Keratinocyte (primary cell): ENCODE data around the gene CREBL2. TPM values are rescaled to one million over a fixed set of nuclear protein-coding genes. Genes with fewer than 3 reads are reported as not detected.
A peak's percentile ranks its signal among the peaks of the same experiment; 100 is the strongest.
"Not testable (repeated sequence)": the region's sequence is repeated elsewhere in the genome, so short reads cannot be mapped to it uniquely, and the experiment has no call there.

Source experiments
- DNase-seq: peaks from one replicate; pipeline ENCODE4 v3.0.0-alpha.2; 2011; ENCODE audit warnings: low read depth, missing footprints, low spot score
- FAIRE-seq: peaks from 2 replicates; lab custom pipeline; 2011; peaks lifted over from hg19 to GRCh38; lab: Jason Lieb, UNC
- H2AFZ ChIP-seq: 2 replicates; pipeline ENCODE4 v1.6.0; 2012; ENCODE audit warnings: low read length, control low read depth, inconsistent platforms; ENCODE audit not compliant: control insufficient read depth
- H3K27ac ChIP-seq: 2 replicates; pipeline ENCODE4 v1.5.1; 2011; ENCODE audit warnings: low read length; ENCODE audit not compliant: control insufficient read depth, insufficient read depth
- H3K27me3 ChIP-seq: 3 replicates; pipeline ENCODE4 v1.6.0; 2011; ENCODE audit warnings: low read length; ENCODE audit not compliant: control insufficient read depth, insufficient read depth; ENCODE audit errors: extremely low read depth
- H3K36me3 ChIP-seq, 2 experiments: 2 replicates in 1 of 2; 3 replicates in 1 of 2; pipeline ENCODE4 v1.5.1; 2011; ENCODE audit warnings: low read length in 2 of 2, mild to moderate bottlenecking in 1 of 2; ENCODE audit not compliant: control insufficient read depth in 2 of 2, insufficient read depth in 2 of 2; ENCODE audit errors: extremely low read depth in 1 of 2
- H3K4me1 ChIP-seq: 3 replicates; pipeline ENCODE4 v1.5.1; 2011; ENCODE audit warnings: low read length; ENCODE audit not compliant: control insufficient read depth, insufficient read depth; ENCODE audit errors: extremely low read depth
- H3K4me2 ChIP-seq: 3 replicates; pipeline ENCODE4 v1.6.0; 2011; ENCODE audit warnings: low read depth, low read length; ENCODE audit not compliant: control insufficient read depth, insufficient read depth; ENCODE audit errors: extremely low read depth
- H3K4me3 ChIP-seq, 3 experiments: fragments of 200-600 bp in 1 of 3; sonication (generic) in 1 of 3; 2 replicates in 2 of 3; 3 replicates in 1 of 3; pipeline ENCODE4 v1.5.1; 2011 to 2016; ENCODE audit warnings: low read length in 3 of 3, mild to moderate bottlenecking in 3 of 3, control low read depth in 2 of 3, inconsistent platforms in 1 of 3, low read depth in 1 of 3, mixed read lengths in 1 of 3, mixed run types in 1 of 3, moderate library complexity in 1 of 3; ENCODE audit not compliant: control insufficient read depth in 2 of 3, insufficient read depth in 2 of 3; ENCODE audit errors: extremely low read depth in 1 of 3
- H3K79me2 ChIP-seq: 2 replicates; pipeline ENCODE4 v1.6.0; 2012; ENCODE audit warnings: low read length; ENCODE audit not compliant: control insufficient read depth, insufficient read depth
- H3K9ac ChIP-seq: 3 replicates; pipeline ENCODE4 v1.6.0; 2011; ENCODE audit warnings: low read length; ENCODE audit not compliant: control insufficient read depth, insufficient read depth; ENCODE audit errors: extremely low read depth
- H3K9me1 ChIP-seq: 3 replicates; pipeline ENCODE4 v1.6.0; 2011; ENCODE audit warnings: low read length; ENCODE audit not compliant: control insufficient read depth, insufficient read depth; ENCODE audit errors: extremely low read depth
- H3K9me3 ChIP-seq: 2 replicates; pipeline ENCODE4 v1.5.1; 2012; ENCODE audit warnings: low read depth, low read length; ENCODE audit not compliant: control insufficient read depth
- H4K20me1 ChIP-seq: 3 replicates; pipeline ENCODE4 v1.6.0; 2011; ENCODE audit warnings: low read length; ENCODE audit not compliant: control insufficient read depth, insufficient read depth; ENCODE audit errors: extremely low read depth
- CTCF ChIP-seq, 3 experiments: IDR thresholded peaks in 1 of 3; conservative IDR thresholded peaks in 1 of 3; optimal IDR thresholded peaks in 1 of 3; 2 replicates in 2 of 3; 3 replicates in 1 of 3; pipeline versions ENCODE3 to v1.5.1; 2011; ENCODE audit warnings: low read length in 3 of 3, mild to moderate bottlenecking in 3 of 3, moderate library complexity in 2 of 3, control low read depth in 1 of 3, inconsistent platforms in 1 of 3; ENCODE audit not compliant: insufficient read depth in 2 of 3; ENCODE audit errors: extremely low read depth in 1 of 3
- EZH2 ChIP-seq: IDR thresholded peaks from one replicate; pipeline ENCODE4 v1.6.1; 2012; ENCODE audit warnings: inconsistent platforms, mild to moderate bottlenecking, low read length, moderate library complexity
- dilution Hi-C: fragments of 300-500 bp; cut with MboI; formaldehyde crosslinking; loops from one replicate; pipeline ENCODE4 v1.7.0; 2020; ENCODE audit warnings: low sequenced_read_pairs; ENCODE audit not compliant: extremely low pct_ligation_motif_present
- polyA plus RNA-seq, 5 experiments: library from polyadenylated mRNA; depleted of rRNA in 3 of 5; stranded (reverse) in 3 of 5; stranded (forward) in 1 of 5; unstranded in 1 of 5; fragments of >200 nt; gene quantifications; 1 replicate in 1 of 5; 2 replicates in 3 of 5; 3 replicates in 1 of 5; pipeline versions ENCODE4 v1.2.1 to v1.2.3, GENCODE V29; 2011 to 2012; ENCODE audit warnings: missing spikeins in 2 of 5, low read depth in 1 of 5, low replicate concordance in 1 of 5

Gene CREBL2
- polyA plus RNA-seq, 1 donor (not counting 4 experiments of a cell fraction or from before 2014, with no cell fraction given), result 15.8 TPM

- Histone ChIP-seq H3K27ac (no peak overlapping the region), H2AFZ (no peak overlapping the region), H3K9ac (no peak overlapping the region), H3K27me3 (no peaks in the 10 kb centered on the region), H3K4me1 (no peaks in the 10 kb centered on the region), H4K20me1 (no peaks in the 10 kb centered on the region), H3K36me3 (peaks cover 0 to 4% of the 10 kb centered on the region in 2 experiments), H3K4me2 (no peak overlapping the region), H3K9me3 (peaks cover 2% of the 10 kb centered on the region), H3K79me2 (no peaks in the 10 kb centered on the region), H3K9me1 (no peaks in the 10 kb centered on the region), H3K4me3 (no peak overlapping the region)
- no peak for FAIRE-seq
- dilution Hi-C loops, result no loop called here
- TF ChIP-seq EZH2, result no peak
- TF ChIP-seq CTCF (optimal IDR thresholded peaks at IDR 0.05 in 1 of 3, IDR thresholded peaks at IDR 0.05 in 1 of 3, conservative IDR thresholded peaks at IDR 0.05 in 1 of 3; ENCODE audit: extremely low read depth in 1 of 3, insufficient read depth in 2 of 3, low read length in 3 of 3), result no peak
- DNase-seq, result no peak
Measured at GRCh38 chr12:12642916-12643315, 31.2 kb downstream of the CREBL2 start.

- no peak overlapping the region for H3K27ac ChIP-seq
- no peak overlapping the region for H3K4me3 ChIP-seq
- H3K9me3 ChIP-seq, result peaks cover 5% of the 10 kb centered on the region
- FAIRE-seq (no peak), DNase-seq (no peak)
- no peak overlapping the region for H2AFZ ChIP-seq
- H3K27me3 ChIP-seq, result no peaks in the 10 kb centered on the region
- H4K20me1 ChIP-seq, result no peaks in the 10 kb centered on the region
- TF ChIP-seq EZH2, result no peak
- TF ChIP-seq CTCF (optimal IDR thresholded peaks at IDR 0.05 in 1 of 3, IDR thresholded peaks at IDR 0.05 in 1 of 3, conservative IDR thresholded peaks at IDR 0.05 in 1 of 3; ENCODE audit: extremely low read depth in 1 of 3, insufficient read depth in 2 of 3, low read length in 3 of 3), result peak in 2 of 3 experiments; percentile 13 to 32
- H3K79me2 ChIP-seq, result no peaks in the 10 kb centered on the region
- H3K9me1 ChIP-seq, result no peaks in the 10 kb centered on the region
- peaks cover 0 to 4% of the 10 kb centered on the region in 2 experiments for H3K36me3 ChIP-seq
- no peak overlapping the region for H3K9ac ChIP-seq
- H3K4me2 ChIP-seq, result no peak overlapping the region
- H3K4me1 ChIP-seq, result no peaks in the 10 kb centered on the region
- dilution Hi-C loops, result no loop called here
Measured at GRCh38 chr12:12645485-12645884, 33.8 kb downstream of the CREBL2 start.

- dilution Hi-C loops, H3K36me3 ChIP-seq, H3K4me2 ChIP-seq, H4K20me1 ChIP-seq, FAIRE-seq, H3K27me3 ChIP-seq, H3K9me3 ChIP-seq, H2AFZ ChIP-seq, DNase-seq, H3K27ac ChIP-seq, H3K4me1 ChIP-seq, H3K9ac ChIP-seq, H3K9me1 ChIP-seq, H3K4me3 ChIP-seq, H3K79me2 ChIP-seq: not testable (repeated sequence)
Measured at GRCh38 chr12:12645968-12646367, 34.3 kb downstream of the CREBL2 start.
